GM10248 (cell line): ENCODE results near the gene APMAP.
A peak's percentile ranks its signal among the peaks of the same experiment; 100 is the strongest.

Source experiments
- CTCF ChIA-PET: fragments of 300-600 bp; sonication (Branson Sonifier 250); formaldehyde crosslinking; extraction: SDS; loops from one replicate; lab custom pipeline; 2021; ENCODE audit warnings: antibody characterized with exemption; lab: Yijun Ruan, JAX
- POLR2A ChIA-PET: fragments of 350-650 bp; sonication (Branson Sonifier 250); formaldehyde crosslinking; extraction: SDS; loops from one replicate; lab custom pipeline; 2020; ENCODE audit warnings: antibody characterized with exemption; lab: Yijun Ruan, JAX
- DNase-seq: peaks from one replicate; pipeline ENCODE4 v3.0.0; 2012; ENCODE audit errors: extremely low spot score
- TF ChIP-seq, protein P1 (sequence below): IDR thresholded peaks from 2 replicates; pipeline ENCODE4 v1.5.1; 2012; ENCODE audit warnings: mild to moderate bottlenecking, low read depth; ENCODE audit errors: extremely low read depth, missing control alignments, control extremely low read depth

The APMAP gene

DNA sequence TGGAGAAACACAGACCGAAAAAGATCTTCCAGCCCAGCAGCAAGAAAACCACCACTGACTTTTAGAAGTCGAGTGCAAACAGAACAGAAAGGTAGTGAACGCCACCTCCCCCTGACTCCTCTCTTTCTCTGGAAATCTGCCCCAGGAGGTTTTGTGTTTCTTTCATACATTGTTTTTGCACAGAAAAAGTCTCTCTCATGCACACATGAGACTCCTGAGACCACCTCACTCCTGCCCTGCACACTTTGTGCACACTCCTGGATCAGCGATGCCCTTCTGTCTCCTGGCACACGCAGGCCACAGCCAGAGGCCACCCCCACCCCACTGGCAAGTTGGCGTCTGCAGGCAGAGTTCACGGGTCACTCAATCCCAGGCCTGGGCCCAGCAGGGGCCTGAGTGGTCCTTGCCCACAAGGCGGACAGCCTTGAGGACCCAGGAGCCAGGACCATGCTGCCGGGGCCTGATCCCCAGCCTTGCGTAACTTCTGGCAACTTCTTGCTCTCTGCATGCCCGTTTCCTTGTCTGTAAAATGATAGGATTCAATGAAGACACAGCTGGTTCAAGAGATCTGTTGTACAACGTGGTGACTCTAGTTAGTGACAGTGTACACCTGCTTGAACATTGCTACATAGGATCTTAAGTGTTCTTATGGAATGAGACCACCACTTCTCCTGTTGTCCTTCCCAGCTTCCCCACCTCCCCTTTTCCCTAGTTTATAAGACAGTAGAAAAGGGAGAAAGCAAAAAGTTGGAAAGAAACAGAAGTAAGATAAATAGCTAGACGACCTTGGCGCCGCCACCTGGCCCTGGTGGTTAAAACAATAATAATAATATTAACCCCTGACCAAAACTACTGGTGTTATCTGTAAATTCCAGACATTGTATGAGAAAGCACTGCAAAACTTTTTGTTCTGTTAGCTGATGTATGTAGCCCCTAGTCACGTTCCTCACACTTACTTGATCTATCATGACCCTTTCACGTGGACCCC lies 73.7 kb downstream of the APMAP start:
- no peak for DNase-seq
- TF ChIP-seq, protein P1, sequence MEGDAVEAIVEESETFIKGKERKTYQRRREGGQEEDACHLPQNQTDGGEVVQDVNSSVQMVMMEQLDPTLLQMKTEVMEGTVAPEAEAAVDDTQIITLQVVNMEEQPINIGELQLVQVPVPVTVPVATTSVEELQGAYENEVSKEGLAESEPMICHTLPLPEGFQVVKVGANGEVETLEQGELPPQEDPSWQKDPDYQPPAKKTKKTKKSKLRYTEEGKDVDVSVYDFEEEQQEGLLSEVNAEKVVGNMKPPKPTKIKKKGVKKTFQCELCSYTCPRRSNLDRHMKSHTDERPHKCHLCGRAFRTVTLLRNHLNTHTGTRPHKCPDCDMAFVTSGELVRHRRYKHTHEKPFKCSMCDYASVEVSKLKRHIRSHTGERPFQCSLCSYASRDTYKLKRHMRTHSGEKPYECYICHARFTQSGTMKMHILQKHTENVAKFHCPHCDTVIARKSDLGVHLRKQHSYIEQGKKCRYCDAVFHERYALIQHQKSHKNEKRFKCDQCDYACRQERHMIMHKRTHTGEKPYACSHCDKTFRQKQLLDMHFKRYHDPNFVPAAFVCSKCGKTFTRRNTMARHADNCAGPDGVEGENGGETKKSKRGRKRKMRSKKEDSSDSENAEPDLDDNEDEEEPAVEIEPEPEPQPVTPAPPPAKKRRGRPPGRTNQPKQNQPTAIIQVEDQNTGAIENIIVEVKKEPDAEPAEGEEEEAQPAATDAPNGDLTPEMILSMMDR, result no peak
- ChIA-PET CTCF (interaction anchor here (0.7 to 2.6 kb wide), 16 partner anchors 12 to 1030 kb away, joined by 3 to 15 read pairs (median 4); no protein-coding TSS in a partner anchor), POLR2A (no interaction called here)

DNA sequence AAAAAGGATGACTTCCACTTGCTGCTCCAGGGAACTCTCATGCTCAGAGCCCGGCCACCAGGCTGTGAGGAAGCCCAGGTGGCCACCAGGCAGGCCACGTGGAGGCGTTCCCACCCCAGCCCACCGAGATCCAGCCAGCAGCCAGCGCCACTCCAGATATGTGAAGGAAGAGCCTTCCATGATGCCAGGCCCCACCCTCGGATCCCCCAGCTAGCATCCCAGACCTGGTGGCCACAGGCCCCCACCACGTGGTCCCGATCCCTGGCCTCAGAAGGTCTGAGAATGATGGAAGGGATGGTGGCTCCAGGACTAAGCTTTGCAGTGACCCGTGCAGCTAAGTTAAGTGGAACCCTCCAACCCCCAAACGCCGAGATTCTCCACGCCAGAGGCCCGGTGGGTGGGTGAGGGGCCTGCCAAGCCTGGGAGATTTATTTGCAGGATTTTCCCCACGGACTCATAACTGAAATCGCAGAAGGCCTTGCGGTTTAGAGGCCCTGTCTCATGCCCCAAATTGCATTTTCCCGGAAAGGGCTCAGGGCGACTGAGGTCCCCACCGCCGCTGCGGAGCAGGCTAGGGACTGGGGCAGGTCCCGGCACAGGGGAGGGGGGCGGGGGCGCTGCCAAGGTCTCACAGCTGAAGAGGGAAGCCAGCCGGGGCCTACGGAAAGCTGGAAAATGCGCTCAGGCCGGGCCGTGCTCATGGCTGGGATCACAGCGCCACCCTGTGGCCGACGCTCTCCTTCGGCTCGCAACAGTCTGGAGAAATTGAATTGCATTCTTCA lies 74.6 kb downstream of the APMAP start:
- ChIA-PET CTCF (interaction anchor here (0.6 to 2.6 kb wide), 23 partner anchors 13 to 992 kb away, joined by 3 to 15 read pairs (median 3); no protein-coding TSS in a partner anchor), POLR2A (interaction anchor here (0.6 kb wide), 1 partner anchor 135 kb away, joined by 6 read pairs; no protein-coding TSS in a partner anchor)
- peak; percentile 81 for DNase-seq
- TF ChIP-seq, protein P1, result peak; percentile 94

DNA sequence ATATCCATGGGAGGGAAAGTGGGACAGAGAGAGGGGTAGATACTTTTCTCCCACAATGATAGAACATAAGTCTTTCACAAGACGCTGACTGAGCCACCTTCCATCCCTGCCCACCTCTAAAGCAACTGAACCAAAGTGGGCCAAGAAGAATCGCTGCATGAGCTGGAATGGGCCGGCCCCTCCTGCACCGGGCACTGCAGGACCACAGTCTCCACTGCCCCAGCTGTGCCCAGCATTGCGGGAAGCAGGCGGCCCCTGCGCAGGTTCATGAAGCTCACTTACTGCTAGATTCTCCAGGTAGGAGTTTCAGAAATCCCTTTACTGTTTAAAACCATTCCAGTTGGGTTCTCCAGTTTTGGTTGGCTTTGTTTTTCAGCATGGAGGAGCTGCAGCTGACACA lies 75.5 kb downstream of the APMAP start:
- TF ChIP-seq, protein P1, result no peak
- POLR2A ChIA-PET, result no interaction called here
- DNase-seq, result no peak
- CTCF ChIA-PET, result interaction anchor here (0.8 to 2.6 kb wide), 7 partner anchors 9 to 758 kb away, joined by 3 to 15 read pairs (median 3); no protein-coding TSS in a partner anchor

DNA sequence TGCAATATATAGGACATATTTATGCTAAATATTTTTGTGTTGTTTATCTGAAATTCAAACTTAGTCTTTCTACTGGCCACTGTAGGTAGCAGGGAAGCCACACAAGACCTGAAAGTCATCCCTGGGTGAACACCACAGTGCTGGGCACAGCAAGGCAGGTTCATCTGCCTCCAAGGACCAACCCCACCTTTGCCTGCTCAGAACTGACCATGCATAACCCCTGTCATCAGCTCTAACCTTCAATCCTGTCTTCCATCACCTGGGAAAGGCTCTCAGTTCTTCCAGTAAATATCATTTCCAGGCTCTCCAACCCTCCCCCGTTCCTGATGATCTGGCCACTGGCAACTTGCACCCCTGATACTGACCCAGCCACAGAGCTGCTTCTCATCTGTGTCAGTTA lies 76.1 kb downstream of the APMAP start:
- no peak for DNase-seq
- TF ChIP-seq, protein P1, result no peak
- POLR2A ChIA-PET, result no interaction called here
- CTCF ChIA-PET, result interaction anchor here (1.0 to 2.2 kb wide), 5 partner anchors 9 to 757 kb away, joined by 3 to 9 read pairs (median 7); no protein-coding TSS in a partner anchor

DNA sequence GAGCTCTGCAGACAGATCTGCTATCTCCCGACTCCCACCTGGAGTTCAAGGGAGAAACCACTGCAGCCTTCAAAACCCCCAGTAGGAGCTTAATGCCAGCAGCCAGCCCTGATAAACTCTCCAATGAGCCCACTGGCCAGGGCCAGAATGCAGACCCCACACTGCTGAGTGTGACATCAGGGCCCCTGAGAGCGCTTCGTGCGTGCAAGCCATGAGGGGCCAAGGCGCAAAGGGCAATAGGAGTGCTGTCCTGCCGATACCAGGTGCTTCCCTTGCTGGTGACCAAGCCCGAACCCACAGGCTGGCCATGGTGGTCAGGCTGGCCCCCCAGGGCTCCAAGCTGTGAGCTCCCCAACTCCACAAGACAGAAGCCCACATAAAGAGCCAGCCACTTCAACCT lies 76.7 kb downstream of the APMAP start:
- ChIA-PET CTCF (interaction anchor here (0.8 to 2.2 kb wide), 4 partner anchors 15 to 757 kb away, joined by 3 to 9 read pairs (median 8); no protein-coding TSS in a partner anchor), POLR2A (no interaction called here)
- DNase-seq, result no peak
- TF ChIP-seq, protein P1, result no peak

DNA sequence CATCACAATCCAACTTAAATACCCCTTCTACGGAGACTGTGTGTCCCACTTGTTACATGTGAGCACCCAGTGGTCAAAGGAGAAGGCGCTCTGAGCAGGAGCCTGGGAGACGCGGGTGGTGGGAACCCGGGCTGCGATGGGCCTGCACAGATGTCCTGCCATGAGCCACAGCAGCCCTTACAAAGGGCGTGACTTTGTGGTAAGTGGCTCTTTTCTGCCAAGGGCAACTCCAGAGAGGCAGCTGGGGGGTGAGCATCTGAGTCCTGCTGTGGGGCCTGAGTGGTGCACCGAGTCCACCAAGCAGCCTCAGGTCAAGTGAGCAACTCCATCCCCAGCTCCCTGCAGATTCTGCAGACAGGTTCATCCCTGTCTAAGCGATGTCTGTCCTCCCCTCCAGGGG lies 77.1 kb downstream of the APMAP start:
- POLR2A ChIA-PET, result no interaction called here
- DNase-seq, result peak; percentile 11
- TF ChIP-seq, protein P1, result no peak
- CTCF ChIA-PET, result interaction anchor here (0.8 to 1.7 kb wide), 2 partner anchors 15 to 135 kb away, joined by 3 to 7 read pairs; no protein-coding TSS in a partner anchor
